A549 (cell line): ENCODE measurements around the gene ACTMAP. TPM values are rescaled to one million over a fixed set of nuclear protein-coding genes. Genes with fewer than 3 reads are reported as not detected.

Source experiments
- ATAC-seq, 2 experiments: fragments of 200-7000 bp in 1 of 2; fragments of >200 bp in 1 of 2; cut with Nextera tagmentation in 1 of 2; cut with Tn5 transposase in 1 of 2; 3 replicates each; pipeline versions ENCODE4 v1.8.0 to v1.9.1; 2018 to 2020; ENCODE audit warnings: mild to moderate bottlenecking in 1 of 2, moderate library complexity in 1 of 2
- CTCF ChIA-PET: fragments of 300-600 bp; sonication (Branson Sonifier 250); formaldehyde crosslinking; extraction: SDS; loops from one replicate; lab custom pipeline; 2021; ENCODE audit warnings: antibody characterized with exemption, inconsistent platforms; lab: Yijun Ruan, JAX
- POLR2A ChIA-PET: fragments of 350-600 bp; formaldehyde crosslinking; extraction: SDS; loops from one replicate; lab custom pipeline; 2021; ENCODE audit warnings: antibody characterized with exemption, inconsistent platforms; lab: Yijun Ruan, JAX
- DNase-seq, 2 experiments: peaks; one replicate each; pipeline versions ENCODE4 v3.0.0 to v3.0.0-alpha.2; 2011 to 2016; ENCODE audit warnings: low read depth in 1 of 2, low spot score in 1 of 2
- FAIRE-seq: peaks from 2 replicates; lab custom pipeline; 2011; peaks lifted over from hg19 to GRCh38; lab: Jason Lieb, UNC
- H3K27ac ChIP-seq, 2 experiments: fragments of >200 bp; sonication (Bioruptor Twin); formaldehyde crosslinking; 3 replicates each; pipeline ENCODE4 v1.5.1; 2016 to 2017
- H3K4me1 ChIP-seq: fragments of >200 bp; sonication (Bioruptor Twin); formaldehyde crosslinking; 3 replicates; pipeline ENCODE4 v1.6.1; 2016
- H3K4me2 ChIP-seq: fragments of >200 bp; sonication (Bioruptor Twin); formaldehyde crosslinking; 3 replicates; pipeline ENCODE4 v1.6.1; 2016
- H3K4me3 ChIP-seq: fragments of >200 bp; sonication (Bioruptor Twin); formaldehyde crosslinking; 3 replicates; pipeline ENCODE4 v1.5.1; 2016
- H3K9me3 ChIP-seq: fragments of >200 bp; sonication (Bioruptor Twin); formaldehyde crosslinking; 3 replicates; pipeline ENCODE4 v1.6.1; 2016
- BHLHE40 ChIP-seq: IDR thresholded peaks from 2 replicates; pipeline ENCODE4 v1.6.1; 2012; ENCODE audit warnings: low read depth, low read length, inconsistent platforms
- CBX2 ChIP-seq: fragments of 200-600 bp; sonication (generic); IDR thresholded peaks from 2 replicates; pipeline ENCODE4 v1.6.1; 2016; ENCODE audit warnings: low read depth, mild to moderate bottlenecking, borderline replicate concordance
- CEBPB ChIP-seq, 2 experiments: fragments of >200 bp in 1 of 2; sonication (Bioruptor Twin) in 1 of 2; formaldehyde crosslinking in 1 of 2; IDR thresholded peaks; 2 replicates each; pipeline ENCODE4 v1.6.1; 2012 to 2016
- CHD2 ChIP-seq: fragments of 150-350 bp; IDR thresholded peaks from 2 replicates; pipeline ENCODE4 v1.6.1; 2014; ENCODE audit warnings: low read length; ENCODE audit not compliant: partially characterized antibody
- CHD4 ChIP-seq: fragments of 200-600 bp; sonication (generic); IDR thresholded peaks from 2 replicates; pipeline ENCODE4 v1.6.1; 2016; ENCODE audit warnings: antibody characterized with exemption, mild to moderate bottlenecking, borderline replicate concordance
- EHMT2 ChIP-seq: fragments of 200-600 bp; sonication (generic); IDR thresholded peaks from 2 replicates; pipeline ENCODE4 v1.6.1; 2016; ENCODE audit warnings: antibody characterized with exemption, low read depth, mild to moderate bottlenecking, moderate library complexity
- ELK1 ChIP-seq: fragments of 150-350 bp; IDR thresholded peaks from 2 replicates; pipeline ENCODE4 v1.6.1; 2014; ENCODE audit warnings: low read depth, mild to moderate bottlenecking, low read length
- ESRRA ChIP-seq: fragments of 150-350 bp; IDR thresholded peaks from 2 replicates; pipeline ENCODE4 v1.6.1; 2014; ENCODE audit warnings: mild to moderate bottlenecking, low read length, borderline replicate concordance
- FOSB ChIP-seq: fragments of 250-450 bp; sonication (Bioruptor Pico); IDR thresholded peaks from 2 replicates; pipeline ENCODE4 v1.5.0; 2020; ENCODE audit warnings: mild to moderate bottlenecking, moderate library complexity
- FOSL2 ChIP-seq, 2 experiments: fragments of 450-650 bp in 1 of 2; fragments of >200 bp in 1 of 2; sonication (Bioruptor Twin) in 1 of 2; formaldehyde crosslinking; IDR thresholded peaks; 2 replicates each; pipeline versions ENCODE4 v1.5.0 to v1.6.1; 2016 to 2020; ENCODE audit warnings: mild to moderate bottlenecking in 1 of 2, moderate library complexity in 1 of 2
- FOXS1 ChIP-seq: fragments of 250-450 bp; sonication (Bioruptor Pico); IDR thresholded peaks from 2 replicates; pipeline ENCODE4 v1.5.0; 2020; ENCODE audit warnings: mild to moderate bottlenecking, moderate library complexity
- HEYL ChIP-seq: fragments of 250-450 bp; sonication (Bioruptor Pico); IDR thresholded peaks from 2 replicates; pipeline ENCODE4 v1.8.0; 2021; ENCODE audit warnings: mild to moderate bottlenecking, moderate library complexity
- HOXB13 ChIP-seq: fragments of 250-450 bp; sonication (Bioruptor Pico); IDR thresholded peaks from 2 replicates; pipeline ENCODE4 v1.5.0; 2020; ENCODE audit warnings: low read depth, mild to moderate bottlenecking, moderate library complexity
- HOXB5 ChIP-seq: fragments of 250-450 bp; sonication (Bioruptor Pico); IDR thresholded peaks from 2 replicates; pipeline ENCODE4 v1.5.0; 2020; ENCODE audit warnings: mild to moderate bottlenecking, moderate library complexity
- JUNB ChIP-seq: fragments of >200 bp; sonication (Bioruptor Twin); formaldehyde crosslinking; IDR thresholded peaks from 2 replicates; pipeline ENCODE4 v1.6.1; 2016
- MAFK ChIP-seq: fragments of 450-650 bp; IDR thresholded peaks from 2 replicates; pipeline ENCODE4 v1.6.1; 2014; ENCODE audit not compliant: partially characterized antibody
- MAZ ChIP-seq: fragments of 150-350 bp; IDR thresholded peaks from 2 replicates; pipeline ENCODE4 v1.6.1; 2014; ENCODE audit warnings: antibody characterized with exemption, low read depth, low read length, borderline replicate concordance
- MYC ChIP-seq: IDR thresholded peaks from 2 replicates; pipeline ENCODE4 v1.6.1; 2012; ENCODE audit warnings: mild to moderate bottlenecking, inconsistent platforms, low read length, improper control_type of control experiment, borderline replicate concordance
- NFE2L2 ChIP-seq: fragments of 150-350 bp; conservative IDR thresholded peaks from 2 replicates; pipeline ENCODE4 v1.6.1; 2014; ENCODE audit warnings: low read length
- NPAS2 ChIP-seq: fragments of 250-450 bp; sonication (Bioruptor Pico); IDR thresholded peaks from 2 replicates; pipeline ENCODE4 v1.8.0; 2022; ENCODE audit warnings: mild to moderate bottlenecking, moderate library complexity, borderline replicate concordance
- PHF8 ChIP-seq: fragments of 200-600 bp; sonication (generic); IDR thresholded peaks from 2 replicates; pipeline ENCODE4 v1.6.1; 2016; ENCODE audit warnings: low read depth, mild to moderate bottlenecking, antibody characterized with exemption, moderate library complexity, borderline replicate concordance
- RAD21 ChIP-seq, 2 experiments: fragments of >200 bp in 1 of 2; sonication (Bioruptor Twin) in 1 of 2; formaldehyde crosslinking in 1 of 2; IDR thresholded peaks in 1 of 2; conservative IDR thresholded peaks in 1 of 2; 2 replicates in 1 of 2; 3 replicates in 1 of 2; pipeline ENCODE4 v1.6.1; 2012 to 2018; ENCODE audit warnings: inconsistent platforms in 1 of 2
- RNF2 ChIP-seq: fragments of 200-600 bp; sonication (generic); IDR thresholded peaks from 2 replicates; pipeline ENCODE4 v1.6.1; 2016; ENCODE audit warnings: low read depth, mild to moderate bottlenecking, antibody characterized with exemption, moderate library complexity, borderline replicate concordance
- SMC3 ChIP-seq: fragments of >200 bp; sonication (Bioruptor Twin); formaldehyde crosslinking; IDR thresholded peaks from 3 replicates; pipeline ENCODE4 v1.6.1; 2018; ENCODE audit warnings: inconsistent platforms
- TFCP2L1 ChIP-seq: fragments of 250-450 bp; sonication (Bioruptor Pico); IDR thresholded peaks from 2 replicates; pipeline ENCODE4 v1.5.0; 2021; ENCODE audit warnings: mild to moderate bottlenecking
- USF2 ChIP-seq: fragments of 450-650 bp; IDR thresholded peaks from 2 replicates; pipeline ENCODE4 v1.6.1; 2014; ENCODE audit warnings: antibody characterized with exemption
- ZC3H11A ChIP-seq: fragments of 450-650 bp; IDR thresholded peaks from 2 replicates; pipeline ENCODE4 v1.6.1; 2014; ENCODE audit warnings: antibody characterized with exemption, mild to moderate bottlenecking
- ZNF302 ChIP-seq: fragments of 250-450 bp; sonication (Bioruptor Pico); IDR thresholded peaks from 2 replicates; pipeline ENCODE4 v1.9.0; 2021; ENCODE audit warnings: inconsistent platforms, mild to moderate bottlenecking, moderate library complexity
- WGBS: methylation state at CpG from one replicate; pipeline ENCODE4 v1.1.6; 2017; ENCODE audit errors: missing lambda C conversion rate; 5-methylcytosine and 5-hydroxymethylcytosine counted together
- polyA plus RNA-seq, 4 experiments: library from polyadenylated mRNA; depleted of rRNA in 3 of 4; stranded (reverse); fragments of >200 nt; fragmentation: RNase III in 1 of 4; extraction: RNeasy Plus Mini Kit Qiagen cat#74134 plus additional on column Dnase treatment in 1 of 4; gene quantifications; 2 replicates in 3 of 4; 3 replicates in 1 of 4; pipeline ENCODE4 v1.2.3, GENCODE V29; 2011 to 2017
- TF ChIP-seq, protein P1 (sequence below): fragments of >200 bp; sonication (Bioruptor Twin); formaldehyde crosslinking; IDR thresholded peaks from 2 replicates; pipeline ENCODE4 v1.6.1; 2016

ACTMAP gene
- polyA plus RNA-seq, 2 of the 4 experiments (the other 2 are of a cell fraction) = 7.8 to 14.8 TPM

- FAIRE-seq (no peak), ATAC-seq (no peak), DNase-seq (no peak)
- peak overlapping the region; percentile 85 to 87 for H3K27ac ChIP-seq
- H3K4me1 ChIP-seq = peaks cover 56% of the 10 kb centered on the region
- H3K9me3 ChIP-seq = no peaks in the 10 kb centered on the region
- WGBS = 67% methylated on average over 12 of the region's 12 CpGs
- CTCF ChIA-PET = interaction anchor here (0.6 to 9.7 kb wide), 12 partner anchors 14 to 1612 kb away, joined by 3 to 71 read pairs (median 4); partner anchors contain the start of gene EGLN2
- POLR2A ChIA-PET = interaction anchor here (0.7 to 1.6 kb wide), 8 partner anchors 8 to 1317 kb away, joined by 3 to 11 read pairs (median 5); partner anchors contain the start of genes EGLN2, NUMBL and RAB4B
- peak overlapping the region; percentile 66 for H3K4me3 ChIP-seq
- peak overlapping the region; percentile 73 for H3K4me2 ChIP-seq
- TF ChIP-seq USF2 (no peak), HEYL (CRISPR knock-in tag) (no peak), CEBPB (IDR thresholded peaks at IDR 0.05) (0 out of 4 replicates have a peak, but pooled peaks of 1 of the 2 experiments have one; percentile 37)
Observed at GRCh38 chr19:40752257-40752781, 2.0 kb upstream of the ACTMAP start.

- peak within 1 kb of the TSS; percentile 66 for H3K4me3 ChIP-seq
- DNase-seq (peak; percentile 100), ATAC-seq (peak; percentile 89 to 90), FAIRE-seq (peak; percentile 90)
- CTCF ChIA-PET = interaction anchor here (0.5 to 15.8 kb wide), 9 partner anchors 11 to 558 kb away, joined by 3 to 199 read pairs (median 5); partner anchors contain the start of genes EGLN2 and RAB4B
- H3K4me2 ChIP-seq = peak within 1 kb of the TSS; percentile 92
- POLR2A ChIA-PET = interaction anchor here (0.6 to 2.7 kb wide), 39 partner anchors 8 to 1109 kb away, joined by 3 to 94 read pairs (median 4); partner anchors contain the start of genes B9D2, BLVRB, COQ8B and EGLN2
- H3K4me1 ChIP-seq = peaks cover 51% of the 10 kb centered on the region
- peak within 1 kb of the TSS; percentile 91 for H3K27ac ChIP-seq
- 2% methylated on average over 46 of the region's 46 CpGs for WGBS
- no peaks in the 10 kb centered on the region for H3K9me3 ChIP-seq
- TF ChIP-seq USF2 (no peak), MAZ (no peak), ESRRA (no peak), RAD21 (conservative IDR thresholded peaks at IDR 0.05 in 1 of 2, IDR thresholded peaks at IDR 0.05 in 1 of 2) (no peak), ZNF302 (CRISPR knock-in tag) (no peak), NFE2L2 (0 out of 2 replicates have a peak, but pooled peaks have one; percentile 1), FOXS1 (CRISPR knock-in tag) (0 out of 2 replicates have a peak, but pooled peaks have one; percentile 1), HEYL (CRISPR knock-in tag) (no peak), FOSB (CRISPR knock-in tag) (no peak), BHLHE40 (peak; percentile 27), CHD2 (peak; percentile 88), MYC (peak; percentile 97), JUNB (no peak), NPAS2 (CRISPR knock-in tag) (no peak), EHMT2 (no peak), MAFK (no peak), CBX2 (no peak), ELK1 (no peak), CHD4 (no peak), ZC3H11A (no peak), SMC3 (no peak), RNF2 (no peak), TFCP2L1 (CRISPR knock-in tag) (peak; percentile 92), PHF8 (peak; percentile 66; the same call in 1 of the 2 replicates), FOSL2 (IDR thresholded peaks at IDR 0.05) (no peak), FOSL2 (CRISPR knock-in tag; IDR thresholded peaks at IDR 0.05) (no peak), HOXB5 (CRISPR knock-in tag) (0 out of 2 replicates have a peak, but pooled peaks have one; percentile 21), HOXB13 (CRISPR knock-in tag) (no peak)
- TF ChIP-seq, protein P1, sequence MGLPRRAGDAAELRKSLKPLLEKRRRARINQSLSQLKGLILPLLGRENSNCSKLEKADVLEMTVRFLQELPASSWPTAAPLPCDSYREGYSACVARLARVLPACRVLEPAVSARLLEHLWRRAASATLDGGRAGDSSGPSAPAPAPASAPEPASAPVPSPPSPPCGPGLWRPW = no peak
Observed at GRCh38 chr19:40750874-40751537, 729 bp upstream of the ACTMAP start, which contains the start of gene SNRPA. SNRPA (plus strand) TSS chr19:40751203; CDS start chr19:40751409, 206 bp downstream.
